ENCODE measurements around the gene ACTG1. TPM values are rescaled to one million over a fixed set of nuclear protein-coding genes. Genes with fewer than 3 reads are reported as not detected.

ACTG1 gene
- total RNA-seq, 1 experiment from 2014 or later, result 3,455 TPM

DNA sequence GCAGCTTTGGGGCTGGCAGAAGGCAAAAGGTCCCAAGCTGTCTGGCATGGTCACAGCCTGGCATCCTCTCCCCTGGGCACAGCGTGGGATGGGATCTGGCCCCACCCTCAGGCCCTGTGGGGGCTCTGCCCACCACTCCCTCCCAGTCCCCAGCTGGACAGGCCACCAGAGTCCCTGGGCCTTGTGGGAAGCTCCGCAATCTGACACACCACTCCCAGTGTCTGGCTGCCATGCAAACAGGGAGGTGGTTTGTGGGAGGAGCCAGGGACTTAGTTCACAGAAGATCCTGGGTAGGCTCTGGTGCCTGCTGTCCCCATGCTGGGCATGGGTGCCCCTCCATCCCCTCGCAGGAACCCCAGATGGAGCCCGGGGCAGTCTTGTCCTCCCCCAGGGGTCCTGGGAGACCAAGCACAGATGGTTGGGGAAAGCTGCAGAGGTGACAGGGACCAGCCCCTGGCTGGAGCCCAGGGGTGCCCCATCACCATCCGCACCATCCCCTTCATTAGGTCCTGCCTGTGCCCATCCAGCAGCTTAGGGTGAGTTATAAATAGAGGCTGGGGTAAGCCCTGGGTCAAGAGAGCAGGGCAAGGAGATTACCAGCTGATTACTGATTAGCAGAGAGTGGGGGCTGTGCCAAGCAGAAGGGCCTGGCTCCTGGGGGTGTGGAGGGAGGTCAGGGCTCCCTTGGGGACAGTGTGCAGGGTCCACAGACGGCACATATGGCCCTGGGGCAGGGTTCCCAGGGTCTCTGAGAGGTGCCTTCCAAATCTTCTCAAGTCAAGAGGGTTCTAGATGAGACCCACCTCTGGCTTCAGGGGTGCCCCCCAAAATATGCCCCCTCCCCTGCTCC lies 21.8 kb upstream of the ACTG1 start:
- Mint-ChIP-seq H3K4me1 (no peaks in the 10 kb centered on the region), H3K4me3 (no peak overlapping the region), H3K27me3 (ENCODE audit: low read depth) (peaks cover 23% of the 10 kb centered on the region), H3K27ac (no peak overlapping the region), H3K9me3 (no peaks in the 10 kb centered on the region), H3K36me3 (no peaks in the 10 kb centered on the region)
- POLR2A ChIA-PET, result interaction anchor here (1.0 kb wide), 1 partner anchor 11 kb away, joined by 3 read pairs; no protein-coding TSS in a partner anchor
- TF ChIP-seq, protein P1, sequence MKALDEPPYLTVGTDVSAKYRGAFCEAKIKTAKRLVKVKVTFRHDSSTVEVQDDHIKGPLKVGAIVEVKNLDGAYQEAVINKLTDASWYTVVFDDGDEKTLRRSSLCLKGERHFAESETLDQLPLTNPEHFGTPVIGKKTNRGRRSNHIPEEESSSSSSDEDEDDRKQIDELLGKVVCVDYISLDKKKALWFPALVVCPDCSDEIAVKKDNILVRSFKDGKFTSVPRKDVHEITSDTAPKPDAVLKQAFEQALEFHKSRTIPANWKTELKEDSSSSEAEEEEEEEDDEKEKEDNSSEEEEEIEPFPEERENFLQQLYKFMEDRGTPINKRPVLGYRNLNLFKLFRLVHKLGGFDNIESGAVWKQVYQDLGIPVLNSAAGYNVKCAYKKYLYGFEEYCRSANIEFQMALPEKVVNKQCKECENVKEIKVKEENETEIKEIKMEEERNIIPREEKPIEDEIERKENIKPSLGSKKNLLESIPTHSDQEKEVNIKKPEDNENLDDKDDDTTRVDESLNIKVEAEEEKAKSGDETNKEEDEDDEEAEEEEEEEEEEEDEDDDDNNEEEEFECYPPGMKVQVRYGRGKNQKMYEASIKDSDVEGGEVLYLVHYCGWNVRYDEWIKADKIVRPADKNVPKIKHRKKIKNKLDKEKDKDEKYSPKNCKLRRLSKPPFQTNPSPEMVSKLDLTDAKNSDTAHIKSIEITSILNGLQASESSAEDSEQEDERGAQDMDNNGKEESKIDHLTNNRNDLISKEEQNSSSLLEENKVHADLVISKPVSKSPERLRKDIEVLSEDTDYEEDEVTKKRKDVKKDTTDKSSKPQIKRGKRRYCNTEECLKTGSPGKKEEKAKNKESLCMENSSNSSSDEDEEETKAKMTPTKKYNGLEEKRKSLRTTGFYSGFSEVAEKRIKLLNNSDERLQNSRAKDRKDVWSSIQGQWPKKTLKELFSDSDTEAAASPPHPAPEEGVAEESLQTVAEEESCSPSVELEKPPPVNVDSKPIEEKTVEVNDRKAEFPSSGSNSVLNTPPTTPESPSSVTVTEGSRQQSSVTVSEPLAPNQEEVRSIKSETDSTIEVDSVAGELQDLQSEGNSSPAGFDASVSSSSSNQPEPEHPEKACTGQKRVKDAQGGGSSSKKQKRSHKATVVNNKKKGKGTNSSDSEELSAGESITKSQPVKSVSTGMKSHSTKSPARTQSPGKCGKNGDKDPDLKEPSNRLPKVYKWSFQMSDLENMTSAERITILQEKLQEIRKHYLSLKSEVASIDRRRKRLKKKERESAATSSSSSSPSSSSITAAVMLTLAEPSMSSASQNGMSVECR (CRISPR knock-in tag; IDR thresholded peaks at IDR 0.05; ENCODE audit: borderline replicate concordance), result no peak
- TF ChIP-seq ZNF121 (CRISPR knock-in tag; IDR thresholded peaks at IDR 0.05) (no peak), NFYB (CRISPR knock-in tag; conservative IDR thresholded peaks at IDR 0.05; ENCODE audit: low read depth) (no peak), HMGA2 (CRISPR knock-in tag; IDR thresholded peaks at IDR 0.05) (no peak), NR3C1 (CRISPR knock-in tag; conservative IDR thresholded peaks at IDR 0.05; ENCODE audit: low read depth) (no peak), TCF7 (CRISPR knock-in tag; IDR thresholded peaks at IDR 0.05; ENCODE audit: low read depth) (no peak), ZNF263 (CRISPR knock-in tag; IDR thresholded peaks at IDR 0.05; ENCODE audit: low read depth) (no peak), CREB1 (CRISPR knock-in tag; IDR thresholded peaks at IDR 0.05) (no peak), MLX (CRISPR knock-in tag; IDR thresholded peaks at IDR 0.05) (no peak), NR2C2 (CRISPR knock-in tag; IDR thresholded peaks at IDR 0.05) (no peak)
- TF ChIP-seq, protein P2, sequence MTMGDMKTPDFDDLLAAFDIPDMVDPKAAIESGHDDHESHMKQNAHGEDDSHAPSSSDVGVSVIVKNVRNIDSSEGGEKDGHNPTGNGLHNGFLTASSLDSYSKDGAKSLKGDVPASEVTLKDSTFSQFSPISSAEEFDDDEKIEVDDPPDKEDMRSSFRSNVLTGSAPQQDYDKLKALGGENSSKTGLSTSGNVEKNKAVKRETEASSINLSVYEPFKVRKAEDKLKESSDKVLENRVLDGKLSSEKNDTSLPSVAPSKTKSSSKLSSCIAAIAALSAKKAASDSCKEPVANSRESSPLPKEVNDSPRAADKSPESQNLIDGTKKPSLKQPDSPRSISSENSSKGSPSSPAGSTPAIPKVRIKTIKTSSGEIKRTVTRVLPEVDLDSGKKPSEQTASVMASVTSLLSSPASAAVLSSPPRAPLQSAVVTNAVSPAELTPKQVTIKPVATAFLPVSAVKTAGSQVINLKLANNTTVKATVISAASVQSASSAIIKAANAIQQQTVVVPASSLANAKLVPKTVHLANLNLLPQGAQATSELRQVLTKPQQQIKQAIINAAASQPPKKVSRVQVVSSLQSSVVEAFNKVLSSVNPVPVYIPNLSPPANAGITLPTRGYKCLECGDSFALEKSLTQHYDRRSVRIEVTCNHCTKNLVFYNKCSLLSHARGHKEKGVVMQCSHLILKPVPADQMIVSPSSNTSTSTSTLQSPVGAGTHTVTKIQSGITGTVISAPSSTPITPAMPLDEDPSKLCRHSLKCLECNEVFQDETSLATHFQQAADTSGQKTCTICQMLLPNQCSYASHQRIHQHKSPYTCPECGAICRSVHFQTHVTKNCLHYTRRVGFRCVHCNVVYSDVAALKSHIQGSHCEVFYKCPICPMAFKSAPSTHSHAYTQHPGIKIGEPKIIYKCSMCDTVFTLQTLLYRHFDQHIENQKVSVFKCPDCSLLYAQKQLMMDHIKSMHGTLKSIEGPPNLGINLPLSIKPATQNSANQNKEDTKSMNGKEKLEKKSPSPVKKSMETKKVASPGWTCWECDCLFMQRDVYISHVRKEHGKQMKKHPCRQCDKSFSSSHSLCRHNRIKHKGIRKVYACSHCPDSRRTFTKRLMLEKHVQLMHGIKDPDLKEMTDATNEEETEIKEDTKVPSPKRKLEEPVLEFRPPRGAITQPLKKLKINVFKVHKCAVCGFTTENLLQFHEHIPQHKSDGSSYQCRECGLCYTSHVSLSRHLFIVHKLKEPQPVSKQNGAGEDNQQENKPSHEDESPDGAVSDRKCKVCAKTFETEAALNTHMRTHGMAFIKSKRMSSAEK (CRISPR knock-in tag; IDR thresholded peaks at IDR 0.05; ENCODE audit: borderline replicate concordance), result no peak
- TF ChIP-seq, protein P3, sequence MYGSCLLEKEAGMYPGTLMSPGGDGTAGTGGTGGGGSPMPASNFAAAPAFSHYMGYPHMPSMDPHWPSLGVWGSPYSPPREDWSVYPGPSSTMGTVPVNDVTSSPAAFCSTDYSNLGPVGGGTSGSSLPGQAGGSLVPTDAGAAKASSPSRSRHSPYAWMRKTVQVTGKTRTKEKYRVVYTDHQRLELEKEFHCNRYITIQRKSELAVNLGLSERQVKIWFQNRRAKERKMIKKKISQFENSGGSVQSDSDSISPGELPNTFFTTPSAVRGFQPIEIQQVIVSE (CRISPR knock-in tag; IDR thresholded peaks at IDR 0.05; ENCODE audit: borderline replicate concordance), result no peak
- TF ChIP-seq, protein P4, sequence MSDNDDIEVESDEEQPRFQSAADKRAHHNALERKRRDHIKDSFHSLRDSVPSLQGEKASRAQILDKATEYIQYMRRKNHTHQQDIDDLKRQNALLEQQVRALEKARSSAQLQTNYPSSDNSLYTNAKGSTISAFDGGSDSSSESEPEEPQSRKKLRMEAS (CRISPR knock-in tag; IDR thresholded peaks at IDR 0.05), result no peak
- TF ChIP-seq, protein P5, sequence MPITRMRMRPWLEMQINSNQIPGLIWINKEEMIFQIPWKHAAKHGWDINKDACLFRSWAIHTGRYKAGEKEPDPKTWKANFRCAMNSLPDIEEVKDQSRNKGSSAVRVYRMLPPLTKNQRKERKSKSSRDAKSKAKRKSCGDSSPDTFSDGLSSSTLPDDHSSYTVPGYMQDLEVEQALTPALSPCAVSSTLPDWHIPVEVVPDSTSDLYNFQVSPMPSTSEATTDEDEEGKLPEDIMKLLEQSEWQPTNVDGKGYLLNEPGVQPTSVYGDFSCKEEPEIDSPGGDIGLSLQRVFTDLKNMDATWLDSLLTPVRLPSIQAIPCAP (CRISPR knock-in tag; IDR thresholded peaks at IDR 0.05), result no peak
- DNase-seq (ENCODE audit: low spot score), result no peak
- CTCF ChIA-PET, result interaction anchor here (1.1 to 1.6 kb wide), 2 partner anchors 11 to 50 kb away, joined by 3 to 7 read pairs; no protein-coding TSS in a partner anchor
- ATAC-seq, result no peak

Measured in WTC11 (cell line).